ENCODE data around the gene APMAP. TPM values are rescaled to one million over a fixed set of nuclear protein-coding genes. Genes with fewer than 3 reads are reported as not detected.
A peak's percentile ranks its signal among the peaks of the same experiment; 100 is the strongest.

Gene APMAP
- total RNA-seq, 2 donors from 2014 or later = 43.9 to 63.3 TPM

GRCh38 chr20:24960302-24960801 lies 32.2 kb downstream of the APMAP start:
- H3K9ac ChIP-seq (ENCODE audit: low read depth in 2 of 2, low read length in 2 of 2) = no peak overlapping the region
- intact Hi-C loops (cut with DNase I) = no loop called here
- H3K4me1 ChIP-seq = no peaks in the 10 kb centered on the region
- H3K36me3 ChIP-seq = no peaks in the 10 kb centered on the region
- H3K27ac ChIP-seq = no peak overlapping the region
- no peaks in the 10 kb centered on the region for H3K9me3 ChIP-seq
- peak; percentile 15 for DNase-seq
- no peaks in the 10 kb centered on the region for H3K27me3 ChIP-seq
- no peak for TF ChIP-seq CTCF (IDR thresholded peaks at IDR 0.05)
- H3K4me3 ChIP-seq = no peak overlapping the region

- no peak overlapping the region for H3K27ac ChIP-seq
- no peaks in the 10 kb centered on the region for H3K36me3 ChIP-seq
- TF ChIP-seq CTCF (IDR thresholded peaks at IDR 0.05) = no peak
Measured at GRCh38 chr20:24959591-24960301, 32.8 kb downstream of the APMAP start.

DNA sequence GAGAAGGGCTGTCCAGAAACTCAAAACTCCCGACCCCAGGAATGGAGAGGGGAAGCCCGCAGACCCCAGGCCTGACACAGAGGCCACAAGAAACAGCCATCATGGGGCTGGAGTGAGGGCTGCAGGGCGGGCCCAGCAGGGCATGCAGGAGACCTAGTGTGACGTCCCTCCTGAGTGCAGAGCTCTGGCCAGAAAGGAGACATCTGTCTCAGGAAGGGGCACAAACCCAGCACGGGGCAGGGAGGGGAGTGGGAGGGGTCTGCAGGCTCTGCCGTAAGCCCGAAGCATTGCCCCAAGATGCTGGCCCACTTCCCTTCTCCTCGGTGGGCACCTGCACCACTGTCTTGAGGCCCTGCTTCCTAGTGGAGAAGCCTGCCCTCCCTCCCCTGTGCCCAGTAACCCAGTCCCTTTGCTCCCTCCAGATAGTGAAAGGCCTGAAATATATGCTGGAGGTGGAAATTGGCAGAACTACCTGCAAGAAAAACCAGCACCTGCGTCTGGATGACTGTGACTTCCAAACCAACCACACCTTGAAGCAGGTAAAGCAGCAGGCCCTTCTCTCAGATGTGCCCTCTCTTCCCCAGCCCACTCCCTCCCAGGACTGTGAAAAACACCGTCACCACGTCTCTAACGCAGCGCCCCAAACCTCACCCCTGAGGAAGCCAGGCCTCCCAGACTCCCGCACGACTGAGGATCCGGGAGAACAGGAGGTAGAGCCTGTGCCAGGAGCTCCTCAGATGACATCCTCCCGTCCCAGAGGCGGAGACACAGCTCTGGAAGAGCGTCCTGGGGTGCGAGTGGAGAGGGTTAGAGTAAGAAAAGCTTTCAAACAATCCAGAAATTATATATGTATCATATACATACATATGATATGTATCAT lies 33.8 kb downstream of the APMAP start:
- intact Hi-C loops (cut with DNase I) = no loop called here
- Histone ChIP-seq H3K9ac (ENCODE audit: low read depth in 2 of 2, low read length in 2 of 2) (no peak overlapping the region), H3K4me1 (no peaks in the 10 kb centered on the region), H3K27me3 (no peaks in the 10 kb centered on the region), H3K36me3 (no peaks in the 10 kb centered on the region), H3K4me3 (no peak overlapping the region), H3K9me3 (no peaks in the 10 kb centered on the region), H3K27ac (no peak overlapping the region)
- TF ChIP-seq CTCF (IDR thresholded peaks at IDR 0.05) = no peak
- DNase-seq = peak; percentile 14

More at GRCh38 chr20:24959591-24960301, 32.8 kb downstream of the APMAP start:
- DNase-seq = peak; percentile 13
- Histone ChIP-seq H3K4me1 (no peaks in the 10 kb centered on the region), H3K9ac (ENCODE audit: low read depth in 2 of 2, low read length in 2 of 2) (no peak overlapping the region), H3K9me3 (no peaks in the 10 kb centered on the region), H3K27me3 (no peaks in the 10 kb centered on the region), H3K4me3 (no peak overlapping the region)
- intact Hi-C loops (cut with DNase I) = no loop called here

GRCh38 chr20:24957326-24958016 lies 35.1 kb downstream of the APMAP start:
- H3K4me1 ChIP-seq = no peaks in the 10 kb centered on the region
- no peaks in the 10 kb centered on the region for H3K27me3 ChIP-seq
- H3K9ac ChIP-seq (ENCODE audit: low read depth in 2 of 2, low read length in 2 of 2) = no peak overlapping the region
- no peak for DNase-seq
- intact Hi-C loops (cut with DNase I) = no loop called here
- H3K9me3 ChIP-seq = no peaks in the 10 kb centered on the region
- no peak overlapping the region for H3K4me3 ChIP-seq
- no peaks in the 10 kb centered on the region for H3K36me3 ChIP-seq
- H3K27ac ChIP-seq = no peak overlapping the region
- TF ChIP-seq CTCF (IDR thresholded peaks at IDR 0.05) = no peak
